Suprapubic skin (tissue), 3 donors: ENCODE results near the gene ALAD.

Experiments used
- POLR2A ChIP-seq, 2 donors: fragments of 450-650 bp; IDR thresholded peaks; one replicate each; pipeline ENCODE4 v1.6.1; 2017; ENCODE audit warnings: antibody characterized with exemption in 2 of 2, mild to moderate bottlenecking in 2 of 2, moderate library complexity in 2 of 2
- TF ChIP-seq, protein P1 (sequence below), 2 donors: fragments of 200-600 bp in 1 of 2; fragments of 450-650 bp in 1 of 2; sonication (generic) in 1 of 2; IDR thresholded peaks; one replicate each; pipeline ENCODE4 v1.5.1; 2016 to 2019; ENCODE audit warnings: antibody characterized with exemption in 2 of 2, mild to moderate bottlenecking in 1 of 2, moderate library complexity in 1 of 2

GRCh38 chr9:113425072-113425471 is 24.0 kb upstream of the ALAD start:
- TF ChIP-seq, protein P1, sequence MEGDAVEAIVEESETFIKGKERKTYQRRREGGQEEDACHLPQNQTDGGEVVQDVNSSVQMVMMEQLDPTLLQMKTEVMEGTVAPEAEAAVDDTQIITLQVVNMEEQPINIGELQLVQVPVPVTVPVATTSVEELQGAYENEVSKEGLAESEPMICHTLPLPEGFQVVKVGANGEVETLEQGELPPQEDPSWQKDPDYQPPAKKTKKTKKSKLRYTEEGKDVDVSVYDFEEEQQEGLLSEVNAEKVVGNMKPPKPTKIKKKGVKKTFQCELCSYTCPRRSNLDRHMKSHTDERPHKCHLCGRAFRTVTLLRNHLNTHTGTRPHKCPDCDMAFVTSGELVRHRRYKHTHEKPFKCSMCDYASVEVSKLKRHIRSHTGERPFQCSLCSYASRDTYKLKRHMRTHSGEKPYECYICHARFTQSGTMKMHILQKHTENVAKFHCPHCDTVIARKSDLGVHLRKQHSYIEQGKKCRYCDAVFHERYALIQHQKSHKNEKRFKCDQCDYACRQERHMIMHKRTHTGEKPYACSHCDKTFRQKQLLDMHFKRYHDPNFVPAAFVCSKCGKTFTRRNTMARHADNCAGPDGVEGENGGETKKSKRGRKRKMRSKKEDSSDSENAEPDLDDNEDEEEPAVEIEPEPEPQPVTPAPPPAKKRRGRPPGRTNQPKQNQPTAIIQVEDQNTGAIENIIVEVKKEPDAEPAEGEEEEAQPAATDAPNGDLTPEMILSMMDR (IDR thresholded peaks at IDR 0.05): no peak
- TF ChIP-seq POLR2A (IDR thresholded peaks at IDR 0.05): no peak
